Neural cell (in vitro differentiated cells): Measurements from ENCODE around the gene JMY. TPM values are rescaled to one million over a fixed set of nuclear protein-coding genes. Genes with fewer than 3 reads are reported as not detected.

Experiments
- H2AFZ ChIP-seq: fragments of 200-600, 300-800 bp; sonication (generic), shearing (Covaris generic); 2 replicates; pipeline ENCODE4 v1.6.0; 2014; ENCODE audit warnings: low read depth, mild to moderate bottlenecking, antibody characterized with exemption, low read length, moderate library complexity
- H3F3A ChIP-seq: fragments of 200-600 bp; shearing (Covaris generic); 2 replicates; pipeline ENCODE4 v1.6.1; 2016; ENCODE audit warnings: mild to moderate bottlenecking, moderate library complexity, mixed read lengths, antibody characterized with exemption, low read length; ENCODE audit not compliant: insufficient read depth, poor library complexity, severe bottlenecking
- H3K27ac ChIP-seq: fragments of 200-600, 300-800 bp; sonication (generic), shearing (Covaris generic); 2 replicates; pipeline ENCODE4 v1.5.1; 2014; ENCODE audit warnings: mild to moderate bottlenecking, low read length, moderate library complexity
- H3K27me3 ChIP-seq: fragments of 300-800, 200-600 bp; sonication (generic), shearing (Covaris generic); 2 replicates; pipeline ENCODE4 v1.6.0; 2014; ENCODE audit warnings: mild to moderate bottlenecking, low read depth, low read length, moderate library complexity; ENCODE audit not compliant: insufficient read depth
- H3K36me3 ChIP-seq: fragments of 300-800, 200-600 bp; sonication (generic), shearing (Covaris generic); 2 replicates; pipeline ENCODE4 v1.5.1; 2014; ENCODE audit warnings: mild to moderate bottlenecking, antibody characterized with exemption, low read length, moderate library complexity; ENCODE audit not compliant: insufficient read depth
- H3K4me2 ChIP-seq: fragments of 300-800, 200-600 bp; sonication (generic), shearing (Covaris generic); 2 replicates; pipeline ENCODE4 v1.6.0; 2014; ENCODE audit warnings: mild to moderate bottlenecking, low read length
- H3K4me3 ChIP-seq: fragments of 300-800, 200-600 bp; sonication (generic), shearing (Covaris generic); 2 replicates; pipeline ENCODE4 v1.5.1; 2014; ENCODE audit warnings: mild to moderate bottlenecking, low read length, moderate library complexity
- H3K79me2 ChIP-seq: fragments of 200-600 bp; shearing (Covaris generic); replicated peaks from 2 replicates; pipeline ENCODE4 v1.6.0; 2014; ENCODE audit warnings: mild to moderate bottlenecking, low read length, moderate library complexity; ENCODE audit not compliant: insufficient read depth
- H3K9ac ChIP-seq: fragments of 300-800, 200-600 bp; sonication (generic), shearing (Covaris generic); 2 replicates; pipeline ENCODE4 v1.6.1; 2016; ENCODE audit warnings: mild to moderate bottlenecking, low read length, mixed read lengths
- H3K9me2 ChIP-seq: fragments of 200-600 bp; shearing (Covaris generic); 2 replicates; pipeline ENCODE4 v1.6.1; 2016; ENCODE audit warnings: mild to moderate bottlenecking, low read length, mixed read lengths; ENCODE audit not compliant: insufficient read depth
- H3K9me3 ChIP-seq: fragments of 200-600, 300-800 bp; sonication (generic), shearing (Covaris generic); 2 replicates; pipeline ENCODE4 v1.6.1; 2016; ENCODE audit warnings: mild to moderate bottlenecking, mixed run types, low read length, moderate library complexity, mixed read lengths
- H4K20me1 ChIP-seq: fragments of 200-600 bp; shearing (Covaris generic); 2 replicates; pipeline ENCODE4 v1.6.1; 2016; ENCODE audit warnings: mild to moderate bottlenecking, mixed run types; ENCODE audit not compliant: insufficient read depth
- EP300 ChIP-seq: fragments of 450-650 bp; conservative IDR thresholded peaks from 2 replicates; pipeline ENCODE4 v1.6.1; 2014; ENCODE audit warnings: antibody characterized with exemption, mild to moderate bottlenecking, moderate library complexity; ENCODE audit not compliant: poor library complexity, severe bottlenecking
- EZH2 ChIP-seq: fragments of 200-600, 300-800 bp; shearing (Covaris generic), sonication (generic); IDR thresholded peaks from 2 replicates; pipeline ENCODE4 v1.6.1; 2014; ENCODE audit warnings: antibody characterized with exemption, low read length, borderline replicate concordance, mild to moderate bottlenecking; ENCODE audit not compliant: insufficient read depth, poor library complexity, severe bottlenecking
- MXI1 ChIP-seq: fragments of 450-650 bp; conservative IDR thresholded peaks from 2 replicates; pipeline ENCODE4 v1.6.1; 2014; ENCODE audit warnings: antibody characterized with exemption, mild to moderate bottlenecking; ENCODE audit not compliant: poor library complexity, severe bottlenecking
- POLR2AphosphoS5 ChIP-seq: IDR thresholded peaks from 2 replicates; pipeline ENCODE4 v1.6.1; 2012
- RAD21 ChIP-seq: fragments of 450-650 bp; conservative IDR thresholded peaks from 2 replicates; pipeline ENCODE4 v1.6.1; 2014; ENCODE audit warnings: antibody characterized with exemption, mild to moderate bottlenecking, moderate library complexity
- REST ChIP-seq: IDR thresholded peaks from 2 replicates; pipeline ENCODE4 v1.6.1; 2012; ENCODE audit warnings: borderline replicate concordance
- SMC3 ChIP-seq: fragments of 450-650 bp; conservative IDR thresholded peaks from 2 replicates; pipeline ENCODE4 v1.6.1; 2014; ENCODE audit warnings: antibody characterized with exemption, mild to moderate bottlenecking, moderate library complexity; ENCODE audit not compliant: poor library complexity
- TAF1 ChIP-seq: IDR thresholded peaks from 2 replicates; pipeline ENCODE4 v1.6.1; 2012; ENCODE audit warnings: low read depth
- polyA plus RNA-seq: library from polyadenylated mRNA; depleted of rRNA; stranded (reverse); fragments of >200 nt; gene quantifications from 2 replicates; pipeline ENCODE4 v1.2.3, GENCODE V29; 2014
- TF ChIP-seq, protein P1 (sequence below): fragments of 450-650 bp; IDR thresholded peaks from 2 replicates; pipeline ENCODE4 v1.5.1; 2014; ENCODE audit warnings: antibody characterized with exemption, mild to moderate bottlenecking, moderate library complexity; ENCODE audit not compliant: poor library complexity, severe bottlenecking

JMY gene
- polyA plus RNA-seq, 1 donor from 2014 or later = 19.3 TPM

- H3K4me3 ChIP-seq = no peak overlapping the region
- no peaks in the 10 kb centered on the region for H3F3A ChIP-seq
- no peaks in the 10 kb centered on the region for H3K9me3 ChIP-seq
- H3K4me2 ChIP-seq = no peak overlapping the region
- no peak overlapping the region for H2AFZ ChIP-seq
- no peak overlapping the region for H3K9ac ChIP-seq
- no peak overlapping the region for H3K27ac ChIP-seq
- H3K36me3 ChIP-seq = no peaks in the 10 kb centered on the region
- H3K9me2 ChIP-seq = no peaks in the 10 kb centered on the region
- no peaks in the 10 kb centered on the region for H3K27me3 ChIP-seq
- H3K79me2 ChIP-seq = no peaks in the 10 kb centered on the region
- TF ChIP-seq POLR2AphosphoS5 = no peak
- no peak for TF ChIP-seq MXI1
- no peak for TF ChIP-seq EZH2
- TF ChIP-seq RAD21 = no peak
- TF ChIP-seq, protein P1, sequence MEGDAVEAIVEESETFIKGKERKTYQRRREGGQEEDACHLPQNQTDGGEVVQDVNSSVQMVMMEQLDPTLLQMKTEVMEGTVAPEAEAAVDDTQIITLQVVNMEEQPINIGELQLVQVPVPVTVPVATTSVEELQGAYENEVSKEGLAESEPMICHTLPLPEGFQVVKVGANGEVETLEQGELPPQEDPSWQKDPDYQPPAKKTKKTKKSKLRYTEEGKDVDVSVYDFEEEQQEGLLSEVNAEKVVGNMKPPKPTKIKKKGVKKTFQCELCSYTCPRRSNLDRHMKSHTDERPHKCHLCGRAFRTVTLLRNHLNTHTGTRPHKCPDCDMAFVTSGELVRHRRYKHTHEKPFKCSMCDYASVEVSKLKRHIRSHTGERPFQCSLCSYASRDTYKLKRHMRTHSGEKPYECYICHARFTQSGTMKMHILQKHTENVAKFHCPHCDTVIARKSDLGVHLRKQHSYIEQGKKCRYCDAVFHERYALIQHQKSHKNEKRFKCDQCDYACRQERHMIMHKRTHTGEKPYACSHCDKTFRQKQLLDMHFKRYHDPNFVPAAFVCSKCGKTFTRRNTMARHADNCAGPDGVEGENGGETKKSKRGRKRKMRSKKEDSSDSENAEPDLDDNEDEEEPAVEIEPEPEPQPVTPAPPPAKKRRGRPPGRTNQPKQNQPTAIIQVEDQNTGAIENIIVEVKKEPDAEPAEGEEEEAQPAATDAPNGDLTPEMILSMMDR = no peak
- TF ChIP-seq SMC3 = no peak
- no peak for TF ChIP-seq REST
- TF ChIP-seq EP300 = no peak
- TF ChIP-seq TAF1 = no peak
- H4K20me1 ChIP-seq = no peaks in the 10 kb centered on the region
Measured at GRCh38 chr5:79227484-79228025, 8.4 kb upstream of the JMY start.

GRCh38 chr5:79229357-79230174 lies 6.4 kb upstream of the JMY start:
- Histone ChIP-seq H3K9ac (no peak overlapping the region), H3K9me3 (no peaks in the 10 kb centered on the region), H2AFZ (no peak overlapping the region), H3F3A (no peaks in the 10 kb centered on the region), H3K79me2 (no peaks in the 10 kb centered on the region), H4K20me1 (no peaks in the 10 kb centered on the region), H3K4me3 (no peak overlapping the region), H3K9me2 (no peaks in the 10 kb centered on the region), H3K36me3 (no peaks in the 10 kb centered on the region), H3K4me2 (no peak overlapping the region), H3K27ac (no peak overlapping the region), H3K27me3 (no peaks in the 10 kb centered on the region)
- TF ChIP-seq SMC3 (no peak), EZH2 (no peak)
